GM12873 (cell line): ENCODE results near the gene STYXL1.

Experiments
- TF ChIP-seq, protein P1 (sequence below): IDR thresholded peaks from 2 replicates; pipeline ENCODE4 v1.5.1; 2012; ENCODE audit warnings: low read depth, mild to moderate bottlenecking, moderate library complexity, low read length, control low read depth; ENCODE audit not compliant: insufficient read depth; ENCODE audit errors: missing control alignments

The STYXL1 gene

DNA sequence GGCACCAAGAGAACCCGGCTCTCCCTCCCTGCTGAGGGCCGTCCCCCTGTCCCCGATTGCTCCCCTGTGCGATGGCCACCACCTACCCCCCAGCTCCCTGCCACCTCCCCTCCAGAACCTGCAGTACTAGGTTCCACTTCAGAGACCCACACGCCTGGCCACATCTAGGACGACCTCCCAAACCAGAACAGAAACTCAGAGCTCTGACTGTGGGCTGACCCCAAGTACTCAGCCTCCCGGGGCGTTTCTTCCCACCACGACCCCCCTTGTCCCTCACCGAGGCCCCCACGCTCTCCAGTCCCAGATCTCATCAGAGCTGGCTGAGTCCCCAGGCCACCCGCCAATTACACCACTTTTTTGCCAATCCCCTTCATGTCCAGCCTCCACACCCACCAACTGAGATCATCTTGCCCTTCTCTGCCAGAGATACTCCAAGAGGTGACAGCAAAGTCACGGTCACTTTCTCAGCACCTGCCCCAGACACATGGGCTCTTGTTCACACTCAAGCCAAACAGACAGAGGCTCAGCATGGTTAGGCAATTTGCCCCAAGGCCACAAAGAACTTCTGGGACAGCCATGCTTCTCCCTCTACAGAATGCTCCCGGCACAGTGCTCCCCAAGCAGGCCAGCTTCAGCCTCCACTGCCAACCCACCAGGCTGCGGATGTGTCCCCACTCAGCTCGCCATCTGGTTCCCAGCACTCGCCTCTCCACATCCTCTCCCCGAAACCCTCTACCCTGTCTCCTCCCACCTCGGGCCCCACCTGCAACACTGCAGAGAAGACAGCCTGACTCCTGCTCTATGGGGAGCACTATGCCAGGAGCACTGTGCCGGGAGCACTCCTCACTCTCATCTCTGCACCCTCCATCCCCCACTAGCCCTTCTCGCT, 58.1 kb downstream of the STYXL1 start:
- TF ChIP-seq, protein P1, sequence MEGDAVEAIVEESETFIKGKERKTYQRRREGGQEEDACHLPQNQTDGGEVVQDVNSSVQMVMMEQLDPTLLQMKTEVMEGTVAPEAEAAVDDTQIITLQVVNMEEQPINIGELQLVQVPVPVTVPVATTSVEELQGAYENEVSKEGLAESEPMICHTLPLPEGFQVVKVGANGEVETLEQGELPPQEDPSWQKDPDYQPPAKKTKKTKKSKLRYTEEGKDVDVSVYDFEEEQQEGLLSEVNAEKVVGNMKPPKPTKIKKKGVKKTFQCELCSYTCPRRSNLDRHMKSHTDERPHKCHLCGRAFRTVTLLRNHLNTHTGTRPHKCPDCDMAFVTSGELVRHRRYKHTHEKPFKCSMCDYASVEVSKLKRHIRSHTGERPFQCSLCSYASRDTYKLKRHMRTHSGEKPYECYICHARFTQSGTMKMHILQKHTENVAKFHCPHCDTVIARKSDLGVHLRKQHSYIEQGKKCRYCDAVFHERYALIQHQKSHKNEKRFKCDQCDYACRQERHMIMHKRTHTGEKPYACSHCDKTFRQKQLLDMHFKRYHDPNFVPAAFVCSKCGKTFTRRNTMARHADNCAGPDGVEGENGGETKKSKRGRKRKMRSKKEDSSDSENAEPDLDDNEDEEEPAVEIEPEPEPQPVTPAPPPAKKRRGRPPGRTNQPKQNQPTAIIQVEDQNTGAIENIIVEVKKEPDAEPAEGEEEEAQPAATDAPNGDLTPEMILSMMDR = no peak

DNA sequence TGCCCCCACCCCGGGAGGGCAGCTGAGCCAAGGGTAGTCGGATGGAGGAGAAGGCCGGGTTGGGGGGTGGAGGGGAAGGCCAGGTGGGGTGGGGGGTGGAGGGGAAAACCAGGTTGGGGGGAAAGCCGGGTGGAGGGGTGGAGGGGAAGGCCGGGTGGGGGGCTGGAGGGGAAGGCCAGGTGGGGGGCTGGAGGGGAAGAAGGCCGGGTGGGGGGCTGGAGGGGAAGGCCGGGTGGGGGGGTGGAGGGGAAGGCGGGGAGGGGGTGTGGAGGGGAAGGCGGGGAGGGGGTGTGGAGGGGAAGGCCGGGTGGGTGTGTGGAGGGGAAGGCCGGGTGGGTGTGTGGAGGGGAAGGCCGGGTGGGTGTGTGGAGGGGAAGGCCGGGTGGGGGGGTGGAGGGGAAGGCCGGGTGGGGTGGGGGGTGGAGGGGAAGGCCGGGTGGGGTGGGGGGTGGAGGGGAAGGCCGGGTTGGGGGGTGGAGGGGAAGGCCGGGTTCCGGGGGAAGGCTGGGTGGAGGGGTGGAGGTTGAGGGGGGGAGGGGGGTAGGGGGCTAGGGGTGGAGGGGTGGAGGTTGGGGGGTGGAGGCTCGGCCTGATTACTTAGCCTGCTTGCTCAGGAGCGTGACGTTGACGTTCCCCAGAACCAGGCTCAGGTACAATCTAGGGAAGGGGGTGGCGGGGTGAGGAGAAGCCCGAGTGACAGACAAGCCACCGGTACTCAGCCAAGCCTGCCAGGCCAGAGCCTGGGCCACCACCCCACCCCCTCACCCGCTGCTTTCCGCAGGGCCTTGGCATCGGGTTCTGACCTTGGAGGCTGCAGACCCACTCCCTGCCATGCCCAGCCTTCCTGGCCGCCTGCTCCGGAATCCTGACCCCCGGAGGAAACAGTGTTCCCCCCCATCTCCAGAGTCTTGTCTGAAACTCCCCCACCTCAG, 59.0 kb downstream of the STYXL1 start:
- TF ChIP-seq, protein P1 = no peak

DNA sequence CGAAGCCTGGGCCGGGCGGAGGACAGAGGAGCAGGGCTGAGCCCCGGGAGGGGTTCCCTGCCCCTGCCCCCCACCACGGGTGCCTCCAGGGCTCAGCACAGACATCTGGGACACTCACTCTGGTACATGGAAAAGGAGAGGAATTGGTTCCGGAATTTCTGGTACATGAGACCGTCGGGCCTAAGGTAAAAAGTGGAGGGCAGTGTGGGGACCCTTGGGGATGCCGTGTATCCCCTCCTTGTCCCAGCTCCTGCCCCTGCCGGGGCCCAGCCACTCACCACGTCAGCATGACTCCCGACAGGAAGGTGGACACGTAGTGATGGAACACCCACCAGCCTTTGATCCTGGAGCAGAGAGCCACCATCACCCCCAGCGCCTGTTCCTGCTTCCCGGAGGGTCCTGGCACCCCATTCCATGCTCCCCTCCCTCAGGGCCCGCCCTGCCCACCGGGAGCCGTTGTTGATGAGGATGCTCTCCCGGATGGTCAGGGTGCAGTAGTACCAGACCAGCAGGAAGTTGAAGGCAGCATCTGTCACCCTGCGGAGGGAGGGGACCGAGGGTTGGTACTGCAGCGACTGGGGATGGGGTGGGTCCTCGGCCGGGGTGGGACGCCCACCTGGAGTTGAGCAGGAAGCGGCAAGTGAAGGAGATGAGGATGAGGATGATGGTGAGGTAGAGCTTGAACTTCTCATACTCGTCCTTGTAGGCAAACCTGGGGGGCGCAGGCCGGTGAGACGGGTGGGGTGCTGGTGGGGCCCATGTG, 59.8 kb downstream of the STYXL1 start:
- TF ChIP-seq, protein P1 = no peak

DNA sequence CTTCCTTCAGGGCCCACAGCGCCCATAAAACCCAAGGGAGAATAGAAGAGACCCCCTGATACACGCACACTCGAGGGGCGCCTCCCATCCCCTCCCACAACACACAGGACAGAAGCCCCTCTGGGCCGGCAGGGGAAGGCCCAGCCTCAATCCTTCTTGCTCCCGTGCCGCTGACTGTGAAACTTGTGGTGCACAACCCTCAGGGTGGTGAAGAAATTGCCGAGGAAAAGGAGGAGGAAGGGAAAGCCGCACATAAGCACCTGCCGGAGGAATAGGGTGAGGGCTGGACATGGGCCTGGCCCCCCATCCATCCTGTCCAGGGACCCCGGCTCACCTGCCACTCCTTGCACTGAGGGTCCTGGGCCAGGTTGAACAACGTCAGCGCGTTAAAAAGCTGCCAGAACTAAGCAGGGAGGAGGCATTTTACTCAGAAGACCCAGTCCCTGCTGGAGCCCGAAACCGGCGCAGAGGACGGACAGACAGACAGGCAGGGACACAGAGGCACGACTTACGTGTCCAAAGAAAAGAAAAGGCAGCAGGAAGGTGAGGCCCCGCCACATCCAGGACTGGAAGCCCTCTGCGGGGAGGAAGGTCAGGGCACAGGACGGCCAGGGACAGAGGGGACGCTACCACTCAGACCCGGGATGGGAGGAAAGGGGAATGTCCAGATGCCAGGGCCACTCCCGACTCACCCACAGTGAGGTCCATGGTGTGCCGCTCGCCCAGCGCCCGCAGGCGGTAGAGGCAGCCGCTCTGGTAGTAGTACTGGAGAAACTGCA, 60.6 kb downstream of the STYXL1 start:
- TF ChIP-seq, protein P1 = no peak

DNA sequence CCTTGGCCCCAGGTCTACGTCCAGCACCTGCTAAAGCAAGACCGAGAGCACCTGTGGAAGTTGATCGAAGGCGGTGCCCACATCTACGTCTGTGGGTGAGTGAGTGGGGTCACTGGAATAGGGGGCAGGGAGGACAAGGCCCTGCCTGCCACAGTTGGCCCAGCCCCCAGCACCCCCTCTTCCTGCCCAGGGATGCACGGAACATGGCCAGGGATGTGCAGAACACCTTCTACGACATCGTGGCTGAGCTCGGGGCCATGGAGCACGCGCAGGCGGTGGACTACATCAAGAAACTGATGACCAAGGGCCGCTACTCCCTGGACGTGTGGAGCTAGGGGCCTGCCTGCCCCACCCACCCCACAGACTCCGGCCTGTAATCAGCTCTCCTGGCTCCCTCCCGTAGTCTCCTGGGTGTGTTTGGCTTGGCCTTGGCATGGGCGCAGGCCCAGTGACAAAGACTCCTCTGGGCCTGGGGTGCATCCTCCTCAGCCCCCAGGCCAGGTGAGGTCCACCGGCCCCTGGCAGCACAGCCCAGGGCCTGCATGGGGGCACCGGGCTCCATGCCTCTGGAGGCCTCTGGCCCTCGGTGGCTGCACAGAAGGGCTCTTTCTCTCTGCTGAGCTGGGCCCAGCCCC, 61.5 kb downstream of the STYXL1 start:
- TF ChIP-seq, protein P1 = no peak

DNA sequence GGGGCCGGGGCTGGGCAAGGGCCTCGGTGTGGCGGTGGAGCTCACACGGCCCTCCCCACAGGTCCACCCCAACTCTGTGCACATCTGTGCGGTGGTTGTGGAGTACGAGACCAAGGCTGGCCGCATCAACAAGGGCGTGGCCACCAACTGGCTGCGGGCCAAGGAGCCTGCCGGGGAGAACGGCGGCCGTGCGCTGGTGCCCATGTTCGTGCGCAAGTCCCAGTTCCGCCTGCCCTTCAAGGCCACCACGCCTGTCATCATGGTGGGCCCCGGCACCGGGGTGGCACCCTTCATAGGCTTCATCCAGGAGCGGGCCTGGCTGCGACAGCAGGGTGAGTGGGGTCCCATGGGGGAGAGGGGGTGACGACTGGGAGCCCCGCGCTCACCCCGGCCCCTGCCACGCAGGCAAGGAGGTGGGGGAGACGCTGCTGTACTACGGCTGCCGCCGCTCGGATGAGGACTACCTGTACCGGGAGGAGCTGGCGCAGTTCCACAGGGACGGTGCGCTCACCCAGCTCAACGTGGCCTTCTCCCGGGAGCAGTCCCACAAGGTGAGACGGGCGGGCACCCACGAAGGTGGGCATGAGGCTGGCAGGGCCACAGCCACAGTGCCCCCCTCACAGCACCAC, 62.2 kb downstream of the STYXL1 start:
- TF ChIP-seq, protein P1 = no peak
